Osteocyte (in vitro differentiated cells): ENCODE results near the gene CRADD. TPM values are rescaled to one million over a fixed set of nuclear protein-coding genes. Genes with fewer than 3 reads are reported as not detected.

Source experiments
- DNase-seq: peaks from one replicate; pipeline ENCODE4 v3.0.0; 2021; ENCODE audit warnings: mixed read lengths; ENCODE audit not compliant: unreplicated experiment; ENCODE audit errors: extremely low spot score
- H3K27ac Mint-ChIP-seq: one replicate; pipeline ENCODE4 v1.8.0; 2021; ENCODE audit warnings: mild to moderate bottlenecking, mixed read lengths; ENCODE audit not compliant: unreplicated experiment
- H3K27me3 Mint-ChIP-seq: one replicate; pipeline ENCODE4 v1.8.0; 2021; ENCODE audit warnings: mixed read lengths; ENCODE audit not compliant: unreplicated experiment
- H3K36me3 Mint-ChIP-seq: one replicate; pipeline ENCODE4 v1.8.0; 2021; ENCODE audit warnings: mixed read lengths; ENCODE audit not compliant: unreplicated experiment
- H3K4me1 Mint-ChIP-seq: one replicate; pipeline ENCODE4 v1.8.0; 2021; ENCODE audit warnings: mixed read lengths; ENCODE audit not compliant: unreplicated experiment
- H3K4me3 Mint-ChIP-seq: one replicate; pipeline ENCODE4 v1.8.0; 2021; ENCODE audit warnings: mild to moderate bottlenecking, moderate library complexity, mixed read lengths; ENCODE audit not compliant: unreplicated experiment
- H3K9me3 Mint-ChIP-seq: one replicate; pipeline ENCODE4 v1.8.0; 2021; ENCODE audit warnings: mixed read lengths; ENCODE audit not compliant: unreplicated experiment
- CTCF ChIP-seq: fragments of 200-600 bp; sonication (generic); IDR thresholded peaks from 2 replicates; pipeline ENCODE4 v1.5.0; 2021; ENCODE audit warnings: antibody characterized with exemption, mild to moderate bottlenecking, moderate library complexity
- total RNA-seq: library from RNA; stranded (reverse); gene quantifications from 2 replicates; pipeline ENCODE4 v1.2.1, GENCODE V29; 2021

Gene CRADD
- total RNA-seq, 1 donor from 2014 or later: 13.8 TPM

DNA sequence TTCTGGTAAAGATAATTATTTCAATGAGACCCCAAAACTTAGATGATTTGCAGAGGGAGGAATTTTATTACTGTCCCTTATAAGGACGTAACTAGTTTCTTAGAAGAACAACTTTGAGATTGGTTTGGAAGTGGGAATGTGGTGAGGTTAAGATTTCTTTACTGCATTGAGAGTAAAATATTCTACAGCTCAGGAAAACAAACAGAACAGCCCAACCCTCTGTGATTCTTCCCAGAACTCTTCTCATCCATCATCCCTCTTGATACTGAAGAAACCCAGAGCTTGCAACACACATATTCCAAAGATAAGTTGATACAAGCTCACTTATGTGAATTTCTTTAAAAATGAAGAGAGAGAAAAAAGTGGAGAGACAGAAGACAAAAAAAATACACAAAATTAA is 234.2 kb downstream of the CRADD start:
- H3K36me3 Mint-ChIP-seq: no peaks in the 10 kb centered on the region
- H3K27ac Mint-ChIP-seq: peak overlapping the region; percentile 15
- no peak for TF ChIP-seq CTCF
- no peaks in the 10 kb centered on the region for H3K9me3 Mint-ChIP-seq
- DNase-seq: no peak
- H3K4me1 Mint-ChIP-seq: peaks cover 46% of the 10 kb centered on the region
- no peaks in the 10 kb centered on the region for H3K27me3 Mint-ChIP-seq
- no peak overlapping the region for H3K4me3 Mint-ChIP-seq

GRCh38 chr12:93912086-93912733 is 235.0 kb downstream of the CRADD start:
- no peak for DNase-seq
- Mint-ChIP-seq H3K27me3 (no peaks in the 10 kb centered on the region), H3K9me3 (no peaks in the 10 kb centered on the region), H3K4me3 (no peak overlapping the region), H3K27ac (no peak overlapping the region), H3K4me1 (peaks cover 52% of the 10 kb centered on the region), H3K36me3 (no peaks in the 10 kb centered on the region)
- TF ChIP-seq CTCF: no peak

GRCh38 chr12:93913845-93914244 is 236.7 kb downstream of the CRADD start:
- H3K27me3 Mint-ChIP-seq: no peaks in the 10 kb centered on the region
- H3K27ac Mint-ChIP-seq: peak overlapping the region; percentile 72
- TF ChIP-seq CTCF: no peak
- no peak for DNase-seq
- H3K4me1 Mint-ChIP-seq: peaks cover 68% of the 10 kb centered on the region
- peaks cover 3% of the 10 kb centered on the region for H3K36me3 Mint-ChIP-seq
- peaks cover 3% of the 10 kb centered on the region for H3K9me3 Mint-ChIP-seq
- H3K4me3 Mint-ChIP-seq: no peak overlapping the region

DNA sequence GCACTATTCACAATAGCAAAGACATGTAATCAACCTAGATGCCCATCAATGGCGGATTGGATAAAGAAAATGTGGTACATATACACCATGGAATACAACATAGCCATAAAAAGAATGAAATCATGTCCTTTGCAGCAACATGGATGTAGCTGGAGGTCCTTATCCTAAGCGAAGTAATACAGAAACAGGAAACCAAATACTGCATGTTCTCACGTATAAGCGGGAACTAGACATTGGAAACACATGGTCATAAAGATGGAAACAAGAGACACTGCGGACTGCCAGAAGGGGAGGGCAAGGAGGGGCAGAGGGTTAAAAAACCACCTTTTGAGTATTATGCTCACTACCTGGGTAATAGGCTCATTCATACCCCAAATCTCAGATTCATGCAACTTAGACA is 237.1 kb downstream of the CRADD start:
- Mint-ChIP-seq H3K4me1 (peaks cover 69% of the 10 kb centered on the region), H3K4me3 (no peak overlapping the region), H3K27ac (peak overlapping the region; percentile 72), H3K36me3 (peaks cover 3% of the 10 kb centered on the region), H3K9me3 (peaks cover 3% of the 10 kb centered on the region), H3K27me3 (no peaks in the 10 kb centered on the region)
- no peak for DNase-seq
- no peak for TF ChIP-seq CTCF

DNA sequence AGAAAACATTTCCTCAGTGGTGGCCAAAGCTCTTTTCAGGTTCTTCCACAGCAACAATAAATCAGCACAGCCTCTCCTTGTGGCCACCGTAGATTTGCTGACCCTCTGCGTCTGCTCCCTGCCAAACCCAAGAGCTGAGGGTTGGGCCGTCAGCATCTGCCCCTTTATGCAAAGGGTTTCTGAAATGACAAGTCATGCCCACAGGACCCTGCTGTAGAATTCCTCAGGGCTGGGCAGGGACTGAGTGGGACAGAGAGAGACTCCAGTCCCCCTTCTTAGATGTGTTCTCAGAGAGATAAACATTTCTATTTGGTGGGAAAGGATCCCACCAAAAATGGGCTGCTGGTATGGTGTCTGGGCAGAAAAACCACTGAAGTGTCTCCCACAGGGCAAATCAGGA is 238.2 kb downstream of the CRADD start:
- no peak overlapping the region for H3K4me3 Mint-ChIP-seq
- no peak for TF ChIP-seq CTCF
- no peaks in the 10 kb centered on the region for H3K27me3 Mint-ChIP-seq
- H3K36me3 Mint-ChIP-seq: peaks cover 3% of the 10 kb centered on the region
- peaks cover 3% of the 10 kb centered on the region for H3K9me3 Mint-ChIP-seq
- peak overlapping the region; percentile 45 for H3K27ac Mint-ChIP-seq
- H3K4me1 Mint-ChIP-seq: peaks cover 67% of the 10 kb centered on the region
- DNase-seq: no peak
